Tibial nerve (tissue), 4 donors: ENCODE measurements around the gene FAM167B. TPM values are rescaled to one million over a fixed set of nuclear protein-coding genes. Genes with fewer than 3 reads are reported as not detected.

ENCODE experiments used
- DNase-seq, 2 donors: peaks; one replicate each; pipeline ENCODE4 v3.0.0-alpha.2; 2019; ENCODE audit warnings: low spot score in 2 of 2
- H3K27ac ChIP-seq, 4 donors: fragments of 200-600 bp; sonication (generic) in 3 of 4; one replicate each; pipeline ENCODE4 v1.5.1; 2017 to 2019; ENCODE audit warnings: mild to moderate bottlenecking in 1 of 4
- H3K27me3 ChIP-seq, 2 donors: fragments of 200-600 bp; sonication (generic) in 1 of 2; one replicate each; pipeline versions ENCODE4 v1.5.1 to v1.6.0; 2017 to 2019
- H3K36me3 ChIP-seq, 3 donors: fragments of 200-600 bp; sonication (generic); one replicate each; pipeline ENCODE4 v1.5.1; 2018 to 2019
- H3K4me1 ChIP-seq, 4 donors: fragments of 200-600 bp; sonication (generic) in 3 of 4; one replicate each; pipeline ENCODE4 v1.5.1; 2017 to 2019
- H3K4me3 ChIP-seq, 4 donors: fragments of 200-600 bp; sonication (generic) in 3 of 4; one replicate each; pipeline ENCODE4 v1.5.1; 2017 to 2019; ENCODE audit warnings: mild to moderate bottlenecking in 1 of 4, moderate library complexity in 1 of 4
- H3K9me3 ChIP-seq, 4 donors: fragments of 200-600 bp; sonication (generic) in 3 of 4; one replicate each; pipeline ENCODE4 v1.5.1; 2017 to 2019
- CTCF ChIP-seq, 5 experiments: fragments of 200-600 bp in 3 of 5; fragments of 450-650 bp in 2 of 5; sonication (generic) in 3 of 5; IDR thresholded peaks; one replicate each; pipeline ENCODE4 v1.5.1; 2016 to 2019; ENCODE audit warnings: antibody characterized with exemption in 5 of 5, mild to moderate bottlenecking in 3 of 5, moderate library complexity in 2 of 5
- EP300 ChIP-seq, 2 donors: sonication (generic); formaldehyde crosslinking; IDR thresholded peaks; one replicate each; pipeline ENCODE4 v1.6.1; 2017; ENCODE audit warnings: antibody characterized with exemption in 2 of 2, mild to moderate bottlenecking in 1 of 2
- POLR2A ChIP-seq, 2 donors: fragments of 450-650 bp; IDR thresholded peaks; one replicate each; pipeline ENCODE4 v1.6.1; 2017; ENCODE audit warnings: antibody characterized with exemption in 2 of 2, mild to moderate bottlenecking in 2 of 2, moderate library complexity in 2 of 2
- WGBS, 2 donors: methylation state at CpG; one replicate each; pipeline ENCODE4 v1.1.5; 2018; 5-methylcytosine and 5-hydroxymethylcytosine counted together
- total RNA-seq, 4 donors: library from RNA; depleted of rRNA; stranded (reverse); fragments of >200 nt; gene quantifications; one replicate each; pipeline ENCODE4 v1.1.0, GENCODE V29; 2016

Gene FAM167B
- total RNA-seq, 4 donors from 2014 or later = 1.4 to 5.4 (median 3.5) TPM

GRCh38 chr1:32272557-32273390 is 25.8 kb downstream of the FAM167B start:
- Histone ChIP-seq H3K4me3 (no peak overlapping the region), H3K4me1 (peaks cover 0 to 4% (median 0%) of the 10 kb centered on the region in 4 donors), H3K9me3 (no peaks in the 10 kb centered on the region), H3K27ac (no peak overlapping the region), H3K27me3 (peaks cover 0 to 45% of the 10 kb centered on the region in 2 donors), H3K36me3 (no peaks in the 10 kb centered on the region)
- TF ChIP-seq POLR2A (IDR thresholded peaks at IDR 0.05) (no peak), CTCF (IDR thresholded peaks at IDR 0.05) (no peak), EP300 (IDR thresholded peaks at IDR 0.05) (no peak)
- DNase-seq = no peak
- 49 to 58% methylated on average over 7 of the region's 7 CpGs for WGBS, 2 donors

DNA sequence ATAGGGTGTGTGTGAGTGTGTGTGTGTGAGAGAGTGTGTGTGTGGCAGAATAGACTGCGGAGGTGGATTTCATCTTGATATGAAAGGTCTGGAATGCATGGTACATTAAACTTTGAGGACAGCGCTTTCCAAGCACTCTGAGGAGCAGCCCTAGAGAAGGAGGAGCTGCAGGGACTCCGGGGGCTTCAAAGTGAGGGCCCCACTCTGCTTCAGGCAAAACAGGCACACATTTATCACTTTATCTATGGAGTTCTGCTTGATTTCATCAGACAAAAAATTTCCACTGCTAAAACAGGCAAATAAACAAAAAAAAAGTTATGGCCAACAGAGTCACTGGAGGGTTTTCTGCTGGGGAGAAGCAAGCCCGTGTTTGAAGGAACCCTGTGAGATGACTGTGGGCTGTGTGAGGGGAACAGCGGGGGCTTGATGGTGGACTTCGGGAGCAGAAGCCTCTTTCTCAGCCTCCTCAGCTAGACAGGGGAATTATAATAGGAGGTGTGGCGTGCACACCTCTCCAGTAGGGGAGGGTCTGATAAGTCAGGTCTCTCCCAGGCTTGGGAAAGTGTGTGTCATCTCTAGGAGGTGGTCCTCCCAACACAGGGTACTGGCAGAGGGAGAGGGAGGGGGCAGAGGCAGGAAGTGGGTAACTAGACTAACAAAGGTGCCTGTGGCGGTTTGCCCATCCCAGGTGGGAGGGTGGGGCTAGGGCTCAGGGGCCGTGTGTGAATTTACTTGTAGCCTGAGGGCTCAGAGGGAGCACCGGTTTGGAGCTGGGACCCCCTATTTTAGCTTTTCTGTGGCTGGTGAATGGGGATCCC is 26.6 kb downstream of the FAM167B start:
- Histone ChIP-seq H3K4me1 (peaks cover 0 to 4% (median 0%) of the 10 kb centered on the region in 4 donors), H3K36me3 (no peaks in the 10 kb centered on the region), H3K9me3 (no peaks in the 10 kb centered on the region), H3K27ac (no peak overlapping the region), H3K27me3 (peaks cover 0 to 45% of the 10 kb centered on the region in 2 donors), H3K4me3 (no peak overlapping the region)
- 37% methylated on average over 10 of the region's 10 CpGs for whole genome bisulfite sequencing, 2 donors
- no peak for TF ChIP-seq CTCF (IDR thresholded peaks at IDR 0.05)
- no peak for TF ChIP-seq POLR2A (IDR thresholded peaks at IDR 0.05)
- no peak for TF ChIP-seq EP300 (IDR thresholded peaks at IDR 0.05)
- DNase-seq = no peak

GRCh38 chr1:32274646-32275340 is 27.8 kb downstream of the FAM167B start:
- Histone ChIP-seq H3K4me1 (peaks cover 0 to 4% (median 0%) of the 10 kb centered on the region in 4 donors), H3K9me3 (no peaks in the 10 kb centered on the region), H3K27ac (no peak overlapping the region), H3K27me3 (peaks cover 0 to 45% of the 10 kb centered on the region in 2 donors), H3K36me3 (no peaks in the 10 kb centered on the region), H3K4me3 (no peak overlapping the region)
- TF ChIP-seq EP300 (IDR thresholded peaks at IDR 0.05) (no peak), CTCF (IDR thresholded peaks at IDR 0.05) (no peak), POLR2A (IDR thresholded peaks at IDR 0.05) (no peak)
- 63 to 68% methylated on average over 31 of the region's 31 CpGs for WGBS, 2 donors
- DNase-seq = no peak

DNA sequence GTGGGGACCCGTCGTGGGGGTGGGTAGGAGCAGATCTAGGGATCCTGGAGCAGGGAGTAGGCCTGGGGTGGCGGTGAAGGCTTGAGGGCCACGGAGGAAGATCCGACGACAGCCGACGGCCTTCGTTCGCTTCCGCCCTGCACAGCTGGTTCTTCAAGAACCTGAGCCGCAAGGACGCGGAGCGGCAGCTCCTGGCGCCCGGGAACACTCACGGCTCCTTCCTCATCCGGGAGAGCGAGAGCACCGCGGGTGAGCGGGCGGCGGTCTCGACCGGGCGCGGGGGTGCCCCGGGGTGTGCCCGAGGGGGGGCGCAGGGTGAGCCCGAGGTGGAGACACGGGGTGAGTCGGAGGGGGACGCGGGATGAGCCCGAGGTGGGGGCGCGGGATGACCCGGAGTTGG is 28.4 kb downstream of the FAM167B start:
- no peaks in the 10 kb centered on the region for H3K9me3 ChIP-seq
- H3K4me3 ChIP-seq = no peak overlapping the region
- no peak for DNase-seq
- no peaks in the 10 kb centered on the region for H3K36me3 ChIP-seq
- no peak overlapping the region for H3K27ac ChIP-seq
- H3K4me1 ChIP-seq = peaks cover 0 to 4% (median 0%) of the 10 kb centered on the region in 4 donors
- no peak for TF ChIP-seq EP300 (IDR thresholded peaks at IDR 0.05)
- no peak for TF ChIP-seq CTCF (IDR thresholded peaks at IDR 0.05)
- TF ChIP-seq POLR2A (IDR thresholded peaks at IDR 0.05) = no peak
- H3K27me3 ChIP-seq = peaks cover 0 to 45% of the 10 kb centered on the region in 2 donors
- WGBS, 2 donors = 26 to 27% methylated on average over 9 to 37 of the region's 41 CpGs
